Esophagus muscularis mucosa (tissue), 4 donors: ENCODE results near the gene EXOC3L4. TPM values are rescaled to one million over a fixed set of nuclear protein-coding genes. Genes with fewer than 3 reads are reported as not detected.

ENCODE experiments used
- DNase-seq: peaks from one replicate; pipeline ENCODE4 v3.0.0-alpha.2; 2017; ENCODE audit errors: extremely low spot score
- H3K27ac ChIP-seq, 4 donors: fragments of 200-600 bp; sonication (generic); replicated peaks in 1 of 4; 1 replicate in 3 of 4; 2 replicates in 1 of 4; pipeline ENCODE4 v1.5.1; 2016 to 2019; ENCODE audit warnings: mild to moderate bottlenecking in 1 of 4
- H3K27me3 ChIP-seq, 4 donors: fragments of 200-600 bp; sonication (generic); one replicate each; pipeline versions ENCODE4 v1.5.1 to v1.6.0; 2016 to 2019
- H3K36me3 ChIP-seq, 4 donors: fragments of 200-600 bp; sonication (generic); one replicate each; pipeline ENCODE4 v1.5.1; 2016 to 2019
- H3K4me1 ChIP-seq, 4 donors: fragments of 200-600 bp; sonication (generic); one replicate each; pipeline ENCODE4 v1.5.1; 2016 to 2019
- H3K4me3 ChIP-seq, 4 donors: fragments of 200-600 bp; sonication (generic); 1 replicate in 2 of 4; 2 replicates in 2 of 4; pipeline ENCODE4 v1.5.1; 2016 to 2019; ENCODE audit warnings: mild to moderate bottlenecking in 4 of 4, moderate library complexity in 1 of 4
- H3K9me3 ChIP-seq, 4 donors: fragments of 200-600 bp; sonication (generic); 1 replicate in 3 of 4; 2 replicates in 1 of 4; pipeline ENCODE4 v1.5.1; 2016 to 2019
- CTCF ChIP-seq, 3 experiments: fragments of 200-600 bp in 2 of 3; fragments of 450-650 bp in 1 of 3; sonication (generic) in 2 of 3; IDR thresholded peaks; one replicate each; pipeline ENCODE4 v1.5.1; 2017 to 2019; ENCODE audit warnings: antibody characterized with exemption in 3 of 3, mild to moderate bottlenecking in 2 of 3, moderate library complexity in 1 of 3
- EP300 ChIP-seq: sonication (generic); formaldehyde crosslinking; IDR thresholded peaks from one replicate; pipeline ENCODE4 v1.6.1; 2017; ENCODE audit warnings: antibody characterized with exemption
- POLR2A ChIP-seq: fragments of 450-650 bp; IDR thresholded peaks from one replicate; pipeline ENCODE4 v1.6.1; 2017; ENCODE audit warnings: antibody characterized with exemption, moderate library complexity, mild to moderate bottlenecking, low read depth
- POLR2AphosphoS5 ChIP-seq, 2 donors: sonication (generic); formaldehyde crosslinking; IDR thresholded peaks; one replicate each; pipeline ENCODE4 v1.6.1; 2017; ENCODE audit warnings: antibody characterized with exemption in 2 of 2
- WGBS: methylation state at CpG from one replicate; pipeline ENCODE4 v1.1.5; 2018; 5-methylcytosine and 5-hydroxymethylcytosine counted together
- intact Hi-C: fragments of 100-400 bp; cut with DNase I; formaldehyde crosslinking; loops from one replicate; pipeline ENCODE4 v1.15.1; 2023
- total RNA-seq, 4 donors: library from RNA; depleted of rRNA; stranded (reverse); fragments of >200 nt; gene quantifications; one replicate each; pipeline versions ENCODE4 v1.1.0 to v1.2.1, GENCODE V29; 2016

The EXOC3L4 gene
- total RNA-seq, 4 donors from 2014 or later, result 0.42 to 2.0 (median 1.2) TPM

- no peak overlapping the region for H3K27ac ChIP-seq
- H3K36me3 ChIP-seq, result peaks cover 6 to 57% (median 53%) of the 10 kb centered on the region in 4 donors
- intact Hi-C loops, result no loop called here
- 92% methylated on average over 23 of the region's 26 CpGs for WGBS
- TF ChIP-seq EP300 (no peak), CTCF (IDR thresholded peaks at IDR 0.05) (no peak), POLR2A (no peak), POLR2AphosphoS5 (IDR thresholded peaks at IDR 0.05) (no peak)
- H3K4me1 ChIP-seq, result peaks cover 20 to 51% (median 44%) of the 10 kb centered on the region in 4 donors
- H3K9me3 ChIP-seq, result no peaks in the 10 kb centered on the region
- no peak overlapping the region for H3K4me3 ChIP-seq
- H3K27me3 ChIP-seq, result peaks cover 0 to 17% (median 5%) of the 10 kb centered on the region in 4 donors
- no peak for DNase-seq
Observed at GRCh38 chr14:103135333-103136260, 41.1 kb downstream of the EXOC3L4 start.

- 76% methylated on average over 19 of the region's 20 CpGs for WGBS
- peaks cover 11 to 46% (median 34%) of the 10 kb centered on the region in 4 donors for H3K4me1 ChIP-seq
- peaks cover 6 to 46% (median 44%) of the 10 kb centered on the region in 4 donors for H3K36me3 ChIP-seq
- H3K27me3 ChIP-seq, result peaks cover 0 to 27% (median 9%) of the 10 kb centered on the region in 4 donors
- peak overlapping the region in 1 of 4 donors; percentile 65 for H3K27ac ChIP-seq
- intact Hi-C loops, result no loop called here
- TF ChIP-seq EP300, result no peak
- TF ChIP-seq POLR2AphosphoS5 (IDR thresholded peaks at IDR 0.05), result no peak
- TF ChIP-seq POLR2A, result no peak
- no peak for TF ChIP-seq CTCF (IDR thresholded peaks at IDR 0.05)
- DNase-seq, result no peak
- no peaks in the 10 kb centered on the region for H3K9me3 ChIP-seq
- H3K4me3 ChIP-seq, result no peak overlapping the region
Observed at GRCh38 chr14:103136388-103137271, 42.1 kb downstream of the EXOC3L4 start.

- DNase-seq, result no peak
- H3K36me3 ChIP-seq, result peaks cover under 1 to 35% (median 32%) of the 10 kb centered on the region in 4 donors
- H3K4me3 ChIP-seq, result no peak overlapping the region
- peak overlapping the region; percentile 20 to 65 (median 46) for H3K27ac ChIP-seq
- intact Hi-C loops, result no loop called here
- H3K27me3 ChIP-seq, result peaks cover 0 to 38% (median 9%) of the 10 kb centered on the region in 4 donors
- 82% methylated on average over 8 of the region's 22 CpGs for WGBS
- TF ChIP-seq POLR2A, result no peak
- TF ChIP-seq POLR2AphosphoS5 (IDR thresholded peaks at IDR 0.05), result no peak
- no peak for TF ChIP-seq CTCF (IDR thresholded peaks at IDR 0.05)
- TF ChIP-seq EP300, result no peak
- no peaks in the 10 kb centered on the region for H3K9me3 ChIP-seq
- H3K4me1 ChIP-seq, result peaks cover 11 to 34% (median 25%) of the 10 kb centered on the region in 4 donors
Observed at GRCh38 chr14:103137689-103138300, 43.3 kb downstream of the EXOC3L4 start.

GRCh38 chr14:103138301-103139131, 44.0 kb downstream of the EXOC3L4 start:
- H3K36me3 ChIP-seq, result peaks cover 0 to 28% (median 25%) of the 10 kb centered on the region in 4 donors
- peak overlapping the region; percentile 32 to 45 (median 40) for H3K4me3 ChIP-seq
- H3K27me3 ChIP-seq, result peaks cover 0 to 45% (median 12%) of the 10 kb centered on the region in 4 donors
- TF ChIP-seq POLR2AphosphoS5 (IDR thresholded peaks at IDR 0.05) (no peak), EP300 (no peak), CTCF (IDR thresholded peaks at IDR 0.05) (no peak), POLR2A (no peak)
- peak overlapping the region; percentile 20 to 65 (median 46) for H3K27ac ChIP-seq
- intact Hi-C loops, result no loop called here
- DNase-seq, result no peak
- H3K4me1 ChIP-seq, result peaks cover 11 to 33% (median 24%) of the 10 kb centered on the region in 4 donors
- H3K9me3 ChIP-seq, result no peaks in the 10 kb centered on the region
- WGBS, result 32% methylated on average over 19 of the region's 66 CpGs
